Measurements from ENCODE around the gene ING3. TPM values are rescaled to one million over a fixed set of nuclear protein-coding genes. Genes with fewer than 3 reads are reported as not detected.

The ING3 gene
- total and polyA plus RNA-seq, 9 of the 15 experiments (the other 6 are each of a cell fraction or from before 2014, with no cell fraction given): 22.8 to 233 (median 50.4) TPM

DNA sequence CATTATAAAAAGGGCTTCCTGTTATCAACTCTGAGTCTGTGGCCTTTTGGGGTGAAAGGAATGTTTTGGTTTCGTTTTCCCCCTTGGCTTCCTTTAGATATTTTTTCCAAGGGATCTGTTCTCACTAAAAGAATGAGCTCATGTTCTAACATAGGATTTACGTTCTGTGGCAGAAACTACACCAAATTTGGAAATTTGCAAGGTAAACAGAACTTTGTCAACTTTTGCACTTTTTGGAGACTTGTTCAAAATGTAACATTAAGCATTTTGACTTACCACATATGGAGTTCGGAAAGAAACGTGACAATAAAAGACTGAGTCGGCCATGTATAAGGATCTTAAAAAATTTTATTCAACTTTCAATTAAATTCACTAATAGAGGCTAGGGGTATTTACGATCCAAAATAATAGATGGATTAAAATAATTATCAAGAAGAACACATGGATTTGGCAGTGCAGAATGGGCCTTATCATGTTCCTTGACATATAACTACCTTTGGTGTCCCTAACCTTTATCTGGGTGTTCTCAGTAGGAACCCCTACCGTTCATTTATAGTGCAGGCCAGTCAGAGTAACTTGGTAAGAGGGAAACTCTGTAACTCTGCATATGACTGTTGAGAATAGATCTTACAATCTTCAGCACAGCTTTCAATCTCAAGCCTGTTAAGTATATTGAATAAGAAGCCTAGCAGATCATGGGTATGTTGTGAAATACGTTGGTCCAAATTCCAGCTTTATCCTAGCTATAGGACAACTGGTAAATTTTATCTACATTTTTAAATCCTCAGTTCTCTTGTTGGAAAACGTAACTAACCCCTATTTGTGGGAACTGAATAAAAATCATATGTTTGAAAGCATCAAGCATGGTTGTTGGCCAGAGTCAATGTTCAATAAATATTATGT lies 49.8 kb downstream of the ING3 start (continued):
- no peak for TF ChIP-seq GABPB2 (CRISPR knock-in tag; conservative IDR thresholded peaks at IDR 0.05)
- TF ChIP-seq TFAM (CRISPR knock-in tag; conservative IDR thresholded peaks at IDR 0.05): no peak
- no peak for TF ChIP-seq MCM5 (IDR thresholded peaks at IDR 0.05; ENCODE audit: low read depth)
- no peak for TF ChIP-seq ZNF124 (CRISPR knock-in tag; IDR thresholded peaks at IDR 0.05)
- TF ChIP-seq NEUROD1 (IDR thresholded peaks at IDR 0.05; ENCODE audit: borderline replicate concordance, low read depth, low read length, partially characterized antibody): no peak
- TF ChIP-seq SIN3A (IDR thresholded peaks at IDR 0.05; ENCODE audit: borderline replicate concordance in 2 of 2, control insufficient read depth in 1 of 2, low read depth in 2 of 2, low read length in 2 of 2): no peak
- TF ChIP-seq PURB (CRISPR knock-in tag; IDR thresholded peaks at IDR 0.05; ENCODE audit: low read depth): no peak
- no peak for TF ChIP-seq GTF2A2 (tag; IDR thresholded peaks at IDR 0.05)
- TF ChIP-seq NR3C1 (CRISPR knock-in tag; IDR thresholded peaks at IDR 0.05): no peak
- TF ChIP-seq ZFP91 (CRISPR knock-in tag; IDR thresholded peaks at IDR 0.05): no peak
- 0 out of 2 replicates have a peak, but pooled peaks have one; percentile 47 for TF ChIP-seq NCOR1 (IDR thresholded peaks at IDR 0.05)
- TF ChIP-seq SMAD2 (IDR thresholded peaks at IDR 0.05; ENCODE audit: low read depth, low read length): no peak
- no peak for TF ChIP-seq NCOA4 (IDR thresholded peaks at IDR 0.05; ENCODE audit: partially characterized antibody)
- no peak for TF ChIP-seq ZNF143 (CRISPR knock-in tag; IDR thresholded peaks at IDR 0.05)
- TF ChIP-seq, protein P1, sequence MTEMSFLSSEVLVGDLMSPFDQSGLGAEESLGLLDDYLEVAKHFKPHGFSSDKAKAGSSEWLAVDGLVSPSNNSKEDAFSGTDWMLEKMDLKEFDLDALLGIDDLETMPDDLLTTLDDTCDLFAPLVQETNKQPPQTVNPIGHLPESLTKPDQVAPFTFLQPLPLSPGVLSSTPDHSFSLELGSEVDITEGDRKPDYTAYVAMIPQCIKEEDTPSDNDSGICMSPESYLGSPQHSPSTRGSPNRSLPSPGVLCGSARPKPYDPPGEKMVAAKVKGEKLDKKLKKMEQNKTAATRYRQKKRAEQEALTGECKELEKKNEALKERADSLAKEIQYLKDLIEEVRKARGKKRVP (CRISPR knock-in tag; IDR thresholded peaks at IDR 0.05): no peak
- TF ChIP-seq, protein P2, sequence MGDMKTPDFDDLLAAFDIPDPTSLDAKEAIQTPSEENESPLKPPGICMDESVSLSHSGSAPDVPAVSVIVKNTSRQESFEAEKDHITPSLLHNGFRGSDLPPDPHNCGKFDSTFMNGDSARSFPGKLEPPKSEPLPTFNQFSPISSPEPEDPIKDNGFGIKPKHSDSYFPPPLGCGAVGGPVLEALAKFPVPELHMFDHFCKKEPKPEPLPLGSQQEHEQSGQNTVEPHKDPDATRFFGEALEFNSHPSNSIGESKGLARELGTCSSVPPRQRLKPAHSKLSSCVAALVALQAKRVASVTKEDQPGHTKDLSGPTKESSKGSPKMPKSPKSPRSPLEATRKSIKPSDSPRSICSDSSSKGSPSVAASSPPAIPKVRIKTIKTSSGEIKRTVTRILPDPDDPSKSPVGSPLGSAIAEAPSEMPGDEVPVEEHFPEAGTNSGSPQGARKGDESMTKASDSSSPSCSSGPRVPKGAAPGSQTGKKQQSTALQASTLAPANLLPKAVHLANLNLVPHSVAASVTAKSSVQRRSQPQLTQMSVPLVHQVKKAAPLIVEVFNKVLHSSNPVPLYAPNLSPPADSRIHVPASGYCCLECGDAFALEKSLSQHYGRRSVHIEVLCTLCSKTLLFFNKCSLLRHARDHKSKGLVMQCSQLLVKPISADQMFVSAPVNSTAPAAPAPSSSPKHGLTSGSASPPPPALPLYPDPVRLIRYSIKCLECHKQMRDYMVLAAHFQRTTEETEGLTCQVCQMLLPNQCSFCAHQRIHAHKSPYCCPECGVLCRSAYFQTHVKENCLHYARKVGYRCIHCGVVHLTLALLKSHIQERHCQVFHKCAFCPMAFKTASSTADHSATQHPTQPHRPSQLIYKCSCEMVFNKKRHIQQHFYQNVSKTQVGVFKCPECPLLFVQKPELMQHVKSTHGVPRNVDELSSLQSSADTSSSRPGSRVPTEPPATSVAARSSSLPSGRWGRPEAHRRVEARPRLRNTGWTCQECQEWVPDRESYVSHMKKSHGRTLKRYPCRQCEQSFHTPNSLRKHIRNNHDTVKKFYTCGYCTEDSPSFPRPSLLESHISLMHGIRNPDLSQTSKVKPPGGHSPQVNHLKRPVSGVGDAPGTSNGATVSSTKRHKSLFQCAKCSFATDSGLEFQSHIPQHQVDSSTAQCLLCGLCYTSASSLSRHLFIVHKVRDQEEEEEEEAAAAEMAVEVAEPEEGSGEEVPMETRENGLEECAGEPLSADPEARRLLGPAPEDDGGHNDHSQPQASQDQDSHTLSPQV (IDR thresholded peaks at IDR 0.05): peak; percentile 76
- no peak for TF ChIP-seq ZNF12 (CRISPR knock-in tag; IDR thresholded peaks at IDR 0.05)
- TF ChIP-seq POLR2A (conservative IDR thresholded peaks at IDR 0.05): no peak
- peak; percentile 71 for TF ChIP-seq SMARCA4 (IDR thresholded peaks at IDR 0.05)
- TF ChIP-seq NR2C1 (IDR thresholded peaks at IDR 0.05): no peak
- no peak for TF ChIP-seq NR2C1 (tag; IDR thresholded peaks at IDR 0.05)
- TF ChIP-seq NFIX (CRISPR knock-in tag; IDR thresholded peaks at IDR 0.05; ENCODE audit: low read depth): no peak
- no peak; the same call in 1 of the 2 replicates for TF ChIP-seq MTA3 (IDR thresholded peaks at IDR 0.05; ENCODE audit: borderline replicate concordance)
